GM12872 (cell line): ENCODE results near the gene ALLC.

ENCODE experiments used
- TF ChIP-seq, protein P1 (sequence below): IDR thresholded peaks from 3 replicates; pipeline ENCODE4 v1.5.1; 2011; ENCODE audit warnings: low read depth, mild to moderate bottlenecking, low read length, moderate library complexity; ENCODE audit not compliant: insufficient read depth

Gene ALLC

DNA sequence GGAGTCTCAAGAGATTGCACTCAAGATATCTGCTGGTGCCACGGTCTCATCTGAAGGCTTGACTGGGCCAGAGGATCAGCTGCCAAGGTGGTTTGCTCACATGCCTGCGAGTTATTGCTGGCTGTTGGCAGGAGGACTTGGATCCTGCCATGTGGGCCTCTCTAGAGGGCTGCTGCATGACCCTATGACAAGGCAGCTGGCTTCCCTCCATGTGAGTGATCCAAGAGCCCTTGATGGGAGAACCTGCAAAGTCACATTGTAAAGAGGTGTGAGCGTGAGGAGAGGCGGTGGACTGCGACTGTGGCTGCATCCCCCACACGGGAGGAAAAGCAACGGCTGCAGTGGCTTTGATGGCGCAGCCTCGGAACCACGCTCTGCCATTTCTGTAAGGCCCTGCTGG, 4.0 kb upstream of the ALLC start:
- TF ChIP-seq, protein P1, sequence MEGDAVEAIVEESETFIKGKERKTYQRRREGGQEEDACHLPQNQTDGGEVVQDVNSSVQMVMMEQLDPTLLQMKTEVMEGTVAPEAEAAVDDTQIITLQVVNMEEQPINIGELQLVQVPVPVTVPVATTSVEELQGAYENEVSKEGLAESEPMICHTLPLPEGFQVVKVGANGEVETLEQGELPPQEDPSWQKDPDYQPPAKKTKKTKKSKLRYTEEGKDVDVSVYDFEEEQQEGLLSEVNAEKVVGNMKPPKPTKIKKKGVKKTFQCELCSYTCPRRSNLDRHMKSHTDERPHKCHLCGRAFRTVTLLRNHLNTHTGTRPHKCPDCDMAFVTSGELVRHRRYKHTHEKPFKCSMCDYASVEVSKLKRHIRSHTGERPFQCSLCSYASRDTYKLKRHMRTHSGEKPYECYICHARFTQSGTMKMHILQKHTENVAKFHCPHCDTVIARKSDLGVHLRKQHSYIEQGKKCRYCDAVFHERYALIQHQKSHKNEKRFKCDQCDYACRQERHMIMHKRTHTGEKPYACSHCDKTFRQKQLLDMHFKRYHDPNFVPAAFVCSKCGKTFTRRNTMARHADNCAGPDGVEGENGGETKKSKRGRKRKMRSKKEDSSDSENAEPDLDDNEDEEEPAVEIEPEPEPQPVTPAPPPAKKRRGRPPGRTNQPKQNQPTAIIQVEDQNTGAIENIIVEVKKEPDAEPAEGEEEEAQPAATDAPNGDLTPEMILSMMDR, result no peak

GRCh38 chr2:3654531-3655225, 3.3 kb upstream of the ALLC start:
- TF ChIP-seq, protein P1, result no peak

GRCh38 chr2:3655871-3656761, 1.9 kb upstream of the ALLC start:
- TF ChIP-seq, protein P1, result no peak

DNA sequence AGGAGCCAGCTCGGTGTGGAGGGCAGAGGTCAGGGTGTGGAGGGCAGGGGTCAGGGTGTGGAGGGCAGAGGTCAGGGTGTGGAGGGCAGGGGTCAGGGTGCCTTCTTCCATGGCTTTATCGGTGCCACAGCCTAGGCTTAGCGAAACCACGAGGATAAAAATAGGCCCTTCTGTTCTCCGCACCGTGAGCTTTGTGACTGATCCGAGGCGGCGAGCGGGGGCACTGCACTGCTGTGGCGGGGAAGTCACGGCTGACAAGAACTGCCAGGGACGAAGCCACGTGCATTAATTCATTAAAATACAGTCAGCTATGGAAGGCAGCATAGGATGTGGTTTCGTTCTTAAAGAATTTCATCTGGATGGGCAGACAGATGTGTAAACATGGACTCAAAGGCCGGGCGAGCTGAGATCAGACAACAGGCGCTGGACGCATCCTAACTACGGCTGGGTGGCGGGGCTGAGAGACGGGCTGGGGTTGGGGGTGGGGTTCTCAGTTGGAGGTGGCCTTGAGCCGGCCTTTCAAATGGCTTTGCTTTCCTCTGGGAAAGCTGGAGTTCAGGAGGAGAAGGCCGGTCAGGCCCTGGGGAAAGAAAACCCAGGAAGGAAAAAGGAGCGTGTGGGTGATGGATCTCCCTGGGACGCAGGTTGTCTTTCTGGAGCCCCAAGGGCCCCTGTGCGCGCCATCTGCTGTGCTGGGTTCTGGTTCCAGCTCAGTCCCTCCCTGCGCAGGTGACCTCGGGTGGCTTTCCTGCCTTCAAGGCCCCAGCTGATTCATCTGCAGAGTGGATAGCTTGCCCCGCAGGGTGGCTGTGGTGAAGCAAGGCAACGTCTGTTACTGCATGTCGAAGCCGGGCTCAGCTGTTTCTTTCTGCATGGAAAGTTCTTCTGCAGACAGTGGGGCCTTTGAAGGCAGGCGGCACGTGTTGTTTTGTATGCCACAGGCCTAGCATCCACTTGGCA, 958 bp upstream of the ALLC start:
- TF ChIP-seq, protein P1, result no peak

- TF ChIP-seq, protein P1, result no peak
Measured at GRCh38 chr2:3659447-3660432, 1.7 kb downstream of the ALLC start.

GRCh38 chr2:3661149-3661660, 3.2 kb downstream of the ALLC start:
- TF ChIP-seq, protein P1, result no peak
